HG03097 (cell line): ENCODE data around the gene ACTC1.

Experiments used
- ATAC-seq: cut with Tn5 transposase; IDR thresholded peaks from one replicate; pipeline ENCODE4 v1.9.1; 2021; ENCODE audit not compliant: unreplicated experiment, low FRiP score

ACTC1 gene

DNA sequence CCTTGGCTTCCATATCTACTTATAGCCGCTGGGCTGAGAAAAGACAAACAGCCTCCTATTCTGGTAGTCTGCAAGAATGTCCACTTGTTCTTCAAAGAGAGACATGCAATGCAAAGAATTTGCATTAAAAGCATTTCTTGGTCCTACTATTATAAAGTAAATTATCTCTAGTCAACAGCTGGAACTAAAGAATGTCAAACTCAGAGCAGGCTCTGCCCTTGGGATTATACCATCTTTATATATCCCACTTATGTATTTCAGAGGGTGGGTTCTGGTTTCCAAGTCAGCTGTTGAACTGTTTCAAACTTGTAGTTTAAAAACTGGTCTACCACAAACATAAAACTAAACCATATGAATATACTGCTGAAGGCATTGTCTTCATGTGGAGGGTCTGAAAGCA lies 7.0 kb upstream of the ACTC1 start:
- ATAC-seq = no peak

- ATAC-seq = no peak
These were observed 4.1 kb upstream of the ACTC1 start for GRCh38 chr15:34799149-34800101.

- no peak for ATAC-seq
These were observed 1.6 kb upstream of the ACTC1 start for GRCh38 chr15:34796847-34797435.

DNA sequence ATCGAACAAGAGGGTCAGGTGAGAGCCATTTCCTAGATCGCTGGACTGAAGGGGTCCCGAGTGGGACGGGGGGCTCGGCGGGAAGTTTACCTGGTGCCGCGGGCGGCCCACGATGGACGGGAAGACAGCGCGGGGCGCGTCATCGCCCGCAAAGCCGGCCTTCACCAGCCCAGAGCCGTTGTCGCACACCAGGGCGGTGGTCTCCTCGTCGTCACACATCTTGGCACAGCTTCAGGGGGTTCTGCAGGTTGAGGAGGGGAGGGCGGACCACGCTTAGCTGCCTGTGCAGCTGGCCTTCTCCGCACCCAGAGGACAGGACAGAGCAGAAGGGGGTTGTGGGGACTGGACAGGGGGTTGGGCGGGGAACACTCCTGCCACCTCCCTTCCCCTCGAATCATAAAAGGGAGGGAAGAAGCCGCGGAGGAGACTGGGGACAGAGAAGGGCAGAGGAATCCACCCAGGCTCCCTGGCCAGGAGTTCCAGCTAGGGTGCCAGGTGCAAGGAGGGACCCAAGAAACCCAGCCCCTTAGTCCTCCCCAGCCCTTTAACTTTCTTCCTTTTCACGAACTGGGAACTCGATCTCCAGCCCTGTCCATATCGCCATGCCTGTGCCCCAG lies 651 bp downstream of the ACTC1 start:
- ATAC-seq = no peak

- ATAC-seq = no peak
These were observed 1.4 kb downstream of the ACTC1 start for GRCh38 chr15:34793901-34794300.

DNA sequence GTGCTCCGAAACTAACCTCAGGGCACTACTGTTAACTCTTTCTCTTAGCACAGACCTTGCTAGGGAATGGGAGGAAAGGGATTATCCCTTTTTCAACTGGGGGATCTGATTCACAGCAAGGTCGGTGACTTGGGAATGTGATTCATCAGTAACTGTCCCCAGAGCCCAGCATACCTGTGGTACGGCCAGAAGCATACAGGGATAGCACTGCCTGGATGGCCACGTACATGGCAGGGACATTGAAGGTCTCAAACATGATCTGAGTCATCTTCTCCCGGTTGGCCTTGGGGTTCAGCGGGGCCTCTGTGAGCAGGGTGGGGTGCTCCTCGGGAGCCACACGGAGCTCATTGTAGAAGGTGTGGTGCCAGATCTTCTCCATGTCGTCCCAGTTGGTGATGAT lies 2.3 kb downstream of the ACTC1 start:
- ATAC-seq = no peak

- ATAC-seq = no peak
These were observed 3.6 kb downstream of the ACTC1 start for GRCh38 chr15:34791701-34792100.

DNA sequence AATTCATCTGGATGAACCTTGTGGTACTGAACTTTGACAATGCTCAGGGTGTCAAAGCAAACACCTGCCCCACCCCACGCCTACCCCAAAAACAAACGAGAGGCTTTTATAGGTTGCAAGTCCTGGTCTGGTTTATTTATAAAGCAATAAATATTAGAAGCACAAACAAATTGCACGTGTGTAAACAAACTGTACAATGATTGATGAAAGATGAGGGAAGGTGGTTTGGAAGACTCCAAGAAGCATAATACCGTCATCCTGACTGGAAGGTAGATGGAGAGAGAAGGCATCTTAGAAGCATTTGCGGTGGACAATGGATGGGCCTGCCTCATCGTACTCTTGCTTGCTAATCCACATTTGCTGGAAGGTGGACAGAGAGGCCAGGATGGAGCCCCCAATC lies 5.2 kb downstream of the ACTC1 start:
- no peak for ATAC-seq

DNA sequence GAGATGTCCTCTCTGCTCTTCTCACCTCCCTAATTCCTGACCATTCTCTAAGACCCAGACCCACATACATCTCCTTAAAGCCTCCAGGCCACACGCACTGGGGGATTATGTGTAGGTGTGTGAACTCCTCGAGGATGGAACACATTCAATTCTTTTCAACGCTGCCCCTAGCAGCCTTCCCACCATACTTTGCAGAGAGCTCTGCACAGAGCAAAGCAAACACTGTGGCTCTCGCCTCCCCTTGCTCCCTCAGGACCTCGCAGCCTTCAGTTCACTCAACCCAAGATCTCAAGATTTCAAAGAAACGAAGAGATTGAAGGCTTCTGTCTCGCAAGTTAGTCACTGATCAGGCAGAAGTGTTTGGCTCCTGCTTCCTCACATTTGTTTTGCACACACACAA lies 6.0 kb downstream of the ACTC1 start:
- no peak for ATAC-seq

- ATAC-seq = no peak
These were observed 9.1 kb downstream of the ACTC1 start for GRCh38 chr15:34786206-34786605.

DNA sequence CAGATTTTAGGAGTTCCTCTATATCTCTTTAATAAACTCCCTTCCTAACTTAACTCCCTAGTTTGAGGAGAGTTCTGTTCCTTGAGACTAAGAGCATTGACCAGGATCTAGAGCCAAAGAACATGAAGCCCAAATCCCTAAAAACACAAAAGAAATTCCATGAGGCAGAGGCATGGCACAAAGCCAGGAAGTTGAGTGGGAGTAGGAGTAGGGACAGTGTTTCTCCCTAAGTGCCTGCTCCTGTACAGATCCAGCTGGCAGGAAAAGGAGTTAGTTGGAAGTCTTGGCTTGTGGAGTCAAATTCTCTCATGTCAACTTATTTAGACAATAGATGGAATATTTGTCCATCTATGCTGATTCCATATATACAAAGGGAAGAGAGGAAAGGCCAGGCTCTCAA lies 11.4 kb downstream of the ACTC1 start:
- no peak for ATAC-seq

DNA sequence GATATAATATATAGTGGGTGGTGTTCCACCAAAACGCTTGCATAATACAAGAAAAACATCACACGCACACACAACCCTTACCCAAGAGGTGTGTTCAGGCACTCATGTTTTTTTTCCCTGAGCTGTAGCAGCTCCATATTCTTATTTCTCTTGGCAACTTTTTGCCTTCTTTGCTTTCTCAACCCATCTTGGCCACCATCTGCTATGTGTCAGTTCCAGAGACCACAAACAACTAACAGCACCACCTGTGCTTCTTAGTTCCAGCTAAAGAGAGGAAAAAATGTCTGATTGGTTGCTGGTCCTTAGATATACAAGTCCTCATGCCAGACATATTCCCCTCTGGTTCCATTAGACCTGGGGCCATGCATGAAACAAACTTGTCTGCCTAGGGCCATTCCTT lies 11.9 kb downstream of the ACTC1 start:
- ATAC-seq = no peak

GRCh38 chr15:34782901-34783300 lies 12.4 kb downstream of the ACTC1 start:
- no peak for ATAC-seq

- ATAC-seq = no peak
These were observed 14.6 kb downstream of the ACTC1 start for GRCh38 chr15:34780725-34781124.

GRCh38 chr15:34776606-34777105 lies 18.7 kb downstream of the ACTC1 start:
- no peak for ATAC-seq

DNA sequence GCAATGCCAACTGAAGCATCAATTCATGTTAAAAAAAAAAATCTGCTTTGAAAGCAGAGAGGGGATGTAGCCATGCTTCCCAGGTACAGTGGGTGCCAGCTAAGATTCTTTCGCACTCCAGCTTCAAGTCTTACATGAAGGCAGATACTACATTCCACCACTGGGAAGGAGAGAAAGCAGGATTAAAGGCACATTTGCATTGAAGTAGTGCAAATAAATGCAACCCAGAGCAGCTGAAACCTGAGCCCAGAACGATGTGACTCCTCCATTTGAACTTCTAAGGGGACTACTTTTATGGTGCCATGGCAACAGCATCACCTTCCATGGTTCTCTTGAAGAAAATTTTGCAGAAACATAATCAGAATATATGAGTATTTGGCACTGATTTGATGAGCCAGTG lies 21.4 kb downstream of the ACTC1 start:
- ATAC-seq = no peak

DNA sequence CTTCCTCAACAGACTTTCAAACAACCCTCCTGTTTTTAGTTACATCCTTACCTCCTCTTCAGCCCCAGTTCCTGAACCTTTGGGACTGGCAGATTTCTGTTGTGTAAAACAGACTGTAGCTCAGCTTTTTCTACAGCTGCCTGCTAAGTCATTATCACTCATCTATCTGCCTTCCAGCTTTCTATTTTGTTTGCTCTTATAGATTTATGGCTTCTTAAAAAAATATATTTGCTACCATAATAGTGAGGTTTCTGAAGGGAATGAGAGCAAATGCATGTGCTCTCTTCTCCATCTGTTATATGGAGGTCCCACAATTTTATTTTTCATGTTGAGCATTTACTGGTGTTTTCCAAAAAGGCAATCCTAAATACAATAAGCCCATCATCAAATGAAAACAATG lies 22.3 kb downstream of the ACTC1 start:
- no peak for ATAC-seq

DNA sequence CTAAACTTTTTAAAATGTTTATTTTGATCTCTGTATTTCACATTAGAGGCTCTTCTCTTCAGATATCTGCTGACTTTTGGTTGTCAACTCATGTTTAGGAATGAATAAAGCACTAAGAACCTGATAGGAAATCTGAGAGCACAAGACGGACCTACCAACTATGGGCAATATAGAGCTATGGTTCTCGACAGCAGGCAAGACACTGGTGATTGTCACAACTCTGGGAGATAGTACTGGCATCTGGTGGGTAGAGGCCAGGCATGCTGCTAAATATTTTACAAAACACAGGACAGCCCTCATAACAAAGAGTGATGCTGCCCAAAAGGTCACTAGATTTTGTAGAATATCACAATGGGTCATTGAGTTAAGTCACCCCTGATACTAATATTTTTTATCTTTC lies 23.0 kb downstream of the ACTC1 start:
- ATAC-seq = no peak

DNA sequence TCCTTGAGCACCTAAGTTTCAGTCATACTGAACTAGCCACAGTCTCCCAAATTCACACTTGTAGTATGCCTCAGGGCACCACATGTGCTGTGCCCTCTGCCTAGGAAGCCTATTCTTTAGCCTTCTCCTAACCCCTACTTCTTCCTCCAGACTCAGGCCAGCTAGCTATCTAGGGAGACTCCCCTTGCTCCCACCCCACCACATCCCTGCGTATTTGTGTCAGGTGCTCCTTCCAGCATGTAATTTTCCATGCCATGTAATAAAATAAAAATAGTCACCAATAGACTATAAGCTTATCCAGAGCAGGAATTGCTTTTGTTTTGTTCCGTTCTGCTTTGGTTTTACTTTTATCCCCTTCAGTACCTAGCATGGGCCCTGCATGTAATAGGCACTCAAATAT lies 25.6 kb downstream of the ACTC1 start:
- ATAC-seq = no peak

DNA sequence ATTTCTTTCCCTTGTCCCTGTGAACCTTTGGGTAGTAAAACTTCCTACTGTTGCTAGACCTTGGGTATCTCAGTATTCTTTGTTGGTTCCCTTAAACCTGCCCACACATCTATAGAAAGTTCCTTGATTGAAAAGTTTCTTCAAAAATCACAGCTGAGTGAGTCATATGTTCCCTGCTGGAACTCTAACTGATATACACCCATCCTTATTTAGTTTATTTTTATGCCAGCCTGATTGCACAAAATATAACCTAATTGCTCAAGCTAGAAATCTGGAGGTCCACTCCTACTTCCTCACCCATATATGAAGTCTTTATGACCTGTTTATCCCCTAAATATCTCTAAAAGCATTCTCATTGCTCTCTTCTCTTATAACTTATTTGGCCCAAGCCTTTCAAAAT lies 26.8 kb downstream of the ACTC1 start:
- no peak for ATAC-seq

DNA sequence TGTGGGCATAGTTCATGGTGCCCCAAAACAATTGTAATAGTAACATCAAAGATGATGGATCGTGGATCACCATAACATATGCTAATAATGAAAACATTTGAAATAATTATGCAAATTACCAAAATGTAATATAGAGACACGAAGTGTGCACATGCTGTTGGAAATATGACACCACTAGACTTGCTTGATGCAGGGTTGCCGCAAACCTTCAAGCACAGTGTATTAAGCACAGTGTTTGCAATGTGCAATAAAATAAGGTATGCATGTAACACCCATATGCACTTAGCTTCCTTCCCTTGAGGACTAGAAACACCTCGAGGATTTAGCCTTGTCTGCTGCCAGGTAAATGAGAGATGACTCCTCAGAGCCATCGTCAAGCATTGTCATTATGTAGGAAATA lies 29.6 kb downstream of the ACTC1 start:
- no peak for ATAC-seq

- no peak for ATAC-seq
These were observed 34.4 kb downstream of the ACTC1 start for GRCh38 chr15:34760909-34761308.
